Measurements from ENCODE around the gene LHX8. TPM values are rescaled to one million over a fixed set of nuclear protein-coding genes. Genes with fewer than 3 reads are reported as not detected.

LHX8 gene
- total RNA-seq, result not detected in 2 replicates

GRCh38 chr1:75133750-75134646, at the start of gene LHX8:
Gene LHX8 (plus strand): TSS chr1:75134388. CDS start chr1:75136615, 2,227 bp downstream.

